ENCODE data around the gene IFNAR1.

The IFNAR1 gene

DNA sequence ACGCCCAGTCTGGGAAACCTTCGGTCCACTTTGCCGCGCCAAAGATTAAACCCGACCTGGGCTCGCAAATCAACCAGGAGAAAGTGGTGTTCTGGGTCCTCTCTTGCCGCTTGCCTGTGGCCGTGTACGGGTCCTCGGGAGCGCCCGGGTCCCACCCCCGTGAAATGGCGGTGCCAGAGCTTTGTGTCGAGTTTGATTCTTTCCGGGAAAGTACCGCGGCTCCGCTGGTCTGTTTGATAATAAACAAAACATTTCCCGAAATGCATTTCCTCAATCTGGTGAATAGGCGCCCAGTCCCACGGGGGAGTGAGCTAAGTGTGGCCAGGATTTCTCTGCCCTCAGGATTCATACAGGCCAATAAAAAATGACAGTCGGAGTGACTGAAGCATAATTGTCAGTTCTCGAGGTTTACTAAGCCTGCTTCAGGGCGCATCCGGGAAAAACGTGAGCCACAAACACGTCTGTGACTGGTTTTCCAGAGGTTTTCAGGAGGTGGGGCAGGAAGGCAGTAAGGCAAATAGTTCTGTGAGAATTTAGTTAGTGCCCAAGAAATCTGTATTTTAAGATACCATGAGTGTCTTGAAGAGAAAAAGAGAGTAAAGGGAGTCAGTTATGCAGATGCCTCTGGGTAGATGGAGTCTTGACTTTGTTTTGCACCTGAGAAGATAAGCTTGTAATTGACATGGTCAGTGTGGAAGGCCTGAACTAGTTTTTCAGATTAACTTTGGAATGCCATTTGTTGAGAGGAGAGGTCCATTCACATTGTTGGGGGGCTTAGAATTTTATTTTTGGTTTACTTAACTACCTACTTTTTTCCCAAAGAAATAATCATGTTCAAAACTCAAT lies 675 bp downstream of the IFNAR1 start:
- DNase-seq (ENCODE audit: extremely low read depth, low read depth): peak; percentile 33
- TF ChIP-seq, protein P1, sequence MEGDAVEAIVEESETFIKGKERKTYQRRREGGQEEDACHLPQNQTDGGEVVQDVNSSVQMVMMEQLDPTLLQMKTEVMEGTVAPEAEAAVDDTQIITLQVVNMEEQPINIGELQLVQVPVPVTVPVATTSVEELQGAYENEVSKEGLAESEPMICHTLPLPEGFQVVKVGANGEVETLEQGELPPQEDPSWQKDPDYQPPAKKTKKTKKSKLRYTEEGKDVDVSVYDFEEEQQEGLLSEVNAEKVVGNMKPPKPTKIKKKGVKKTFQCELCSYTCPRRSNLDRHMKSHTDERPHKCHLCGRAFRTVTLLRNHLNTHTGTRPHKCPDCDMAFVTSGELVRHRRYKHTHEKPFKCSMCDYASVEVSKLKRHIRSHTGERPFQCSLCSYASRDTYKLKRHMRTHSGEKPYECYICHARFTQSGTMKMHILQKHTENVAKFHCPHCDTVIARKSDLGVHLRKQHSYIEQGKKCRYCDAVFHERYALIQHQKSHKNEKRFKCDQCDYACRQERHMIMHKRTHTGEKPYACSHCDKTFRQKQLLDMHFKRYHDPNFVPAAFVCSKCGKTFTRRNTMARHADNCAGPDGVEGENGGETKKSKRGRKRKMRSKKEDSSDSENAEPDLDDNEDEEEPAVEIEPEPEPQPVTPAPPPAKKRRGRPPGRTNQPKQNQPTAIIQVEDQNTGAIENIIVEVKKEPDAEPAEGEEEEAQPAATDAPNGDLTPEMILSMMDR (IDR thresholded peaks at IDR 0.05; ENCODE audit: low read depth, low read length, missing control alignments): no peak
- H3K4me3 ChIP-seq (replicated peaks; ENCODE audit: low read depth, low read length): peak overlapping the region; percentile 94

- no peak overlapping the region for H3K4me3 ChIP-seq (replicated peaks; ENCODE audit: low read depth, low read length)
- DNase-seq (ENCODE audit: extremely low read depth, low read depth): no peak
- TF ChIP-seq, protein P1 (IDR thresholded peaks at IDR 0.05; ENCODE audit: low read depth, low read length, missing control alignments): no peak
These were observed 2.6 kb downstream of the IFNAR1 start for GRCh38 chr21:33327326-33327725.

- TF ChIP-seq, protein P1 (IDR thresholded peaks at IDR 0.05; ENCODE audit: low read depth, low read length, missing control alignments): no peak
- H3K4me3 ChIP-seq (replicated peaks; ENCODE audit: low read depth, low read length): no peak overlapping the region
- DNase-seq (ENCODE audit: extremely low read depth, low read depth): no peak
These were observed 3.1 kb downstream of the IFNAR1 start for GRCh38 chr21:33327792-33328433.

- TF ChIP-seq, protein P1 (IDR thresholded peaks at IDR 0.05; ENCODE audit: low read depth, low read length, missing control alignments): no peak
- no peak for DNase-seq (ENCODE audit: extremely low read depth, low read depth)
- H3K4me3 ChIP-seq (replicated peaks; ENCODE audit: low read depth, low read length): no peak overlapping the region
These were observed 6.0 kb downstream of the IFNAR1 start for GRCh38 chr21:33330726-33331125.

DNA sequence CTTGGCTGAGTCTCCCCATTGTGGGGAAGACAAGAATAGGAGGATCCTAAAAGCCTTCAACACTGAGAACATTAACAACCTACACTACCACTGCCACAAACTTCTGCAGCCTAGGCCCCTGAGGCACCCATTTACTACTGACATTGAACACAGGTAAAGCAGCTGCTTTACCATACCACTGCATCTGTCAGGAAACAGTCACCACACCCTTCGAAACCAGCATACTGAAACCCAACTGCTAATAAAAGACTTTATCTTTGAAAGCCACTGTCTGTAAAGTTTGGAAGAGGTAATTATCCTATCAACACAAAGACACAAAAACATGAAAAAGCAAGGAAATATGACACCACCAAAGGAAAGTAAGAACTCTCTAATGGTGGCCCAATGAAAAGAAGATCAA lies 7.4 kb downstream of the IFNAR1 start:
- no peak for DNase-seq (ENCODE audit: extremely low read depth, low read depth)
- H3K4me3 ChIP-seq (replicated peaks; ENCODE audit: low read depth, low read length): no peak overlapping the region
- TF ChIP-seq, protein P1 (IDR thresholded peaks at IDR 0.05; ENCODE audit: low read depth, low read length, missing control alignments): no peak

DNA sequence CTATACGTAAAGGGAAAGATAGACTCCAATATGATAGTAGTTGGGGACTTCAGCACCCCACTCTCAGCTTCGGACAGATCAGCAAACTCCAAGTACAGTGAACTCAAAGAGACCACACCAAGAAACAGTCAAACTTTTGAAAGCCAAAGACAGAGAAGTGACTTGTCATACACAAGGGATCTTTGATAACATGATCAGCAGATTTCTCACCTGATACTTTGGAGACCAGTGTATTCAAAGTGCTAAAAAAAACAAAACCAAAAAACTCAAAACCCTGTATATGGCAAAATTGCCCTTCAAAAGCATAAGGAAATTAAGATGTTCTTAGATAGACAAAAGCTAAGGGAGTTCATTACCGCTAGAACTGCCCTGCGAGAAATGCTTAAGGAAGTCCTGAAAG lies 9.4 kb downstream of the IFNAR1 start:
- TF ChIP-seq, protein P1 (IDR thresholded peaks at IDR 0.05; ENCODE audit: low read depth, low read length, missing control alignments): no peak
- H3K4me3 ChIP-seq (replicated peaks; ENCODE audit: low read depth, low read length): no peak overlapping the region
- DNase-seq (ENCODE audit: extremely low read depth, low read depth): no peak

All from HFF-Myc (cell line).